MM.1S (cell line): ENCODE results near the gene PLXND1.

Source experiments
- CTCF ChIP-seq: fragments of 300-600 bp; sonication (generic); IDR thresholded peaks from 2 replicates; pipeline ENCODE4 v1.5.1; 2016; ENCODE audit warnings: antibody characterized with exemption, low read length, mixed read lengths
- EZH2 ChIP-seq: fragments of 300-600 bp; sonication (generic); optimal IDR thresholded peaks from 2 replicates; pipeline ENCODE3; 2017; ENCODE audit warnings: low read depth, mild to moderate bottlenecking, antibody characterized with exemption, low read length, mixed read lengths
- EZH2phosphoT487 ChIP-seq: fragments of 300-600 bp; sonication (generic); IDR thresholded peaks from 2 replicates; pipeline ENCODE4 v1.6.1; 2018; ENCODE audit warnings: antibody characterized with exemption, low read length

- TF ChIP-seq CTCF = no peak
- TF ChIP-seq EZH2 = no peak
- no peak for TF ChIP-seq EZH2phosphoT487
These were observed 62.5 kb downstream of the PLXND1 start for GRCh38 chr3:129543999-129544398.
